Fibroblast of lung (primary cell): ENCODE measurements around the gene HAUS2.

Experiments
- EZH2 ChIP-seq: IDR thresholded peaks from 2 replicates; pipeline ENCODE4 v1.5.1; 2012; ENCODE audit warnings: low read length, control low read depth, mild to moderate bottlenecking; ENCODE audit errors: missing control alignments
- TF ChIP-seq, protein P1 (sequence below), 2 donors: IDR thresholded peaks in 1 of 2; conservative IDR thresholded peaks in 1 of 2; 1 replicate in 1 of 2; 2 replicates in 1 of 2; pipeline ENCODE4 v1.5.1; 2011 to 2012; ENCODE audit warnings: low read length in 2 of 2, control low read depth in 1 of 2, inconsistent platforms in 1 of 2, low read depth in 1 of 2, mild to moderate bottlenecking in 1 of 2

- TF ChIP-seq, protein P1, sequence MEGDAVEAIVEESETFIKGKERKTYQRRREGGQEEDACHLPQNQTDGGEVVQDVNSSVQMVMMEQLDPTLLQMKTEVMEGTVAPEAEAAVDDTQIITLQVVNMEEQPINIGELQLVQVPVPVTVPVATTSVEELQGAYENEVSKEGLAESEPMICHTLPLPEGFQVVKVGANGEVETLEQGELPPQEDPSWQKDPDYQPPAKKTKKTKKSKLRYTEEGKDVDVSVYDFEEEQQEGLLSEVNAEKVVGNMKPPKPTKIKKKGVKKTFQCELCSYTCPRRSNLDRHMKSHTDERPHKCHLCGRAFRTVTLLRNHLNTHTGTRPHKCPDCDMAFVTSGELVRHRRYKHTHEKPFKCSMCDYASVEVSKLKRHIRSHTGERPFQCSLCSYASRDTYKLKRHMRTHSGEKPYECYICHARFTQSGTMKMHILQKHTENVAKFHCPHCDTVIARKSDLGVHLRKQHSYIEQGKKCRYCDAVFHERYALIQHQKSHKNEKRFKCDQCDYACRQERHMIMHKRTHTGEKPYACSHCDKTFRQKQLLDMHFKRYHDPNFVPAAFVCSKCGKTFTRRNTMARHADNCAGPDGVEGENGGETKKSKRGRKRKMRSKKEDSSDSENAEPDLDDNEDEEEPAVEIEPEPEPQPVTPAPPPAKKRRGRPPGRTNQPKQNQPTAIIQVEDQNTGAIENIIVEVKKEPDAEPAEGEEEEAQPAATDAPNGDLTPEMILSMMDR (conservative IDR thresholded peaks at IDR 0.05 in 1 of 2, IDR thresholded peaks at IDR 0.05 in 1 of 2; ENCODE audit: low read depth in 1 of 2, low read length in 2 of 2), result no peak
- no peak for TF ChIP-seq EZH2
Measured at GRCh38 chr15:42616107-42616506, 67.5 kb downstream of the HAUS2 start.
